Transverse colon (tissue), 4 donors: Measurements from ENCODE around the gene NDUFA12. TPM values are rescaled to one million over a fixed set of nuclear protein-coding genes. Genes with fewer than 3 reads are reported as not detected.
A peak's percentile ranks its signal among the peaks of the same experiment; 100 is the strongest.

Experiments used
- DNase-seq: peaks from one replicate; pipeline ENCODE4 v3.0.0-alpha.2; 2019
- H3K27ac ChIP-seq, 4 donors: fragments of 200-600 bp; sonication (generic); 2 replicates each; pipeline ENCODE4 v1.5.1; 2016 to 2018; ENCODE audit warnings: inconsistent platforms in 4 of 4
- H3K27me3 ChIP-seq: fragments of 200-600 bp; sonication (generic); 2 replicates; pipeline ENCODE4 v1.5.1; 2017; ENCODE audit warnings: inconsistent platforms
- H3K36me3 ChIP-seq, 4 donors: fragments of 200-600 bp; sonication (generic); 2 replicates each; pipeline ENCODE4 v1.5.1; 2017 to 2019; ENCODE audit warnings: inconsistent platforms in 4 of 4
- H3K4me1 ChIP-seq, 4 donors: fragments of 200-600 bp; sonication (generic); 2 replicates each; pipeline ENCODE4 v1.5.1; 2017 to 2020; ENCODE audit warnings: inconsistent platforms in 4 of 4
- H3K4me3 ChIP-seq, 4 donors: fragments of 200-600 bp; sonication (generic); 1 replicate in 1 of 4; 2 replicates in 3 of 4; pipeline versions ENCODE4 v1.5.1 to v1.6.1; 2017 to 2019; ENCODE audit warnings: inconsistent platforms in 4 of 4
- H3K9me3 ChIP-seq, 2 donors: fragments of 200-600 bp; sonication (generic); 2 replicates each; pipeline ENCODE4 v1.5.1; 2017 to 2019; ENCODE audit warnings: inconsistent platforms in 2 of 2
- EP300 ChIP-seq: sonication (generic); formaldehyde crosslinking; IDR thresholded peaks from one replicate; pipeline ENCODE4 v1.6.1; 2017; ENCODE audit warnings: antibody characterized with exemption, low read depth
- POLR2A ChIP-seq: fragments of 450-650 bp; IDR thresholded peaks from one replicate; pipeline ENCODE4 v1.6.1; 2016; ENCODE audit warnings: antibody characterized with exemption, mild to moderate bottlenecking, moderate library complexity
- POLR2AphosphoS5 ChIP-seq, 3 donors: sonication (generic); formaldehyde crosslinking; IDR thresholded peaks; one replicate each; pipeline ENCODE4 v1.6.1; 2016; ENCODE audit warnings: antibody characterized with exemption in 3 of 3
- WGBS, 2 donors: methylation state at CpG; one replicate each; pipeline ENCODE4 v1.1.5; 2018; ENCODE audit warnings: low coverage in 1 of 2; 5-methylcytosine and 5-hydroxymethylcytosine counted together
- in situ Hi-C, 4 donors: fragments of 200-750 bp; cut with MboI; loops; one replicate each; pipeline versions ENCODE4 v1.15.0 to v1.15.1; 2017; ENCODE audit warnings: low sequenced_read_pairs in 3 of 4, low pct_ligation_motif_present in 1 of 4, low pct_unique_long_range_greater_than_20kb in 1 of 4
- intact Hi-C: fragments of 100-400 bp; cut with DNase I; formaldehyde crosslinking; loops from one replicate; pipeline ENCODE4 v1.15.1; 2023; ENCODE audit warnings: low total_unique reads
- total RNA-seq, 4 donors: library from RNA; depleted of rRNA; stranded (reverse); fragments of >200 nt; gene quantifications; one replicate each; pipeline ENCODE4 v1.1.0, GENCODE V29; 2016
- TF ChIP-seq, protein P1 (sequence below), 5 experiments: fragments of 200-600 bp in 3 of 5; fragments of 450-650 bp in 2 of 5; sonication (generic) in 3 of 5; IDR thresholded peaks; 1 replicate in 2 of 5; 2 replicates in 3 of 5; pipeline ENCODE4 v1.5.1; 2016 to 2017; ENCODE audit warnings: antibody characterized with exemption in 5 of 5, inconsistent platforms in 3 of 5, mild to moderate bottlenecking in 2 of 5, moderate library complexity in 1 of 5

NDUFA12 gene
- 100 to 1,000 TPM in 2 of 4 donors, 1 to 10 TPM in 2; 4.4 to 155 (median 69.2) TPM for total RNA-seq

GRCh38 chr12:95003213-95003920, at the start of gene NDUFA12:
Gene NDUFA12, minus strand, starts transcription at chr12:95003697. Its CDS starts 17 bp downstream, at chr12:95003680.
- peak within 1 kb of the TSS; percentile 85 to 94 (median 89) for H3K27ac ChIP-seq
- no peaks in the 10 kb centered on the region for H3K27me3 ChIP-seq
- TF ChIP-seq POLR2AphosphoS5 (IDR thresholded peaks at IDR 0.05) (peak; percentile 84 to 89 (median 87)), POLR2A (peak; percentile 88), EP300 (no peak)
- TF ChIP-seq, protein P1, sequence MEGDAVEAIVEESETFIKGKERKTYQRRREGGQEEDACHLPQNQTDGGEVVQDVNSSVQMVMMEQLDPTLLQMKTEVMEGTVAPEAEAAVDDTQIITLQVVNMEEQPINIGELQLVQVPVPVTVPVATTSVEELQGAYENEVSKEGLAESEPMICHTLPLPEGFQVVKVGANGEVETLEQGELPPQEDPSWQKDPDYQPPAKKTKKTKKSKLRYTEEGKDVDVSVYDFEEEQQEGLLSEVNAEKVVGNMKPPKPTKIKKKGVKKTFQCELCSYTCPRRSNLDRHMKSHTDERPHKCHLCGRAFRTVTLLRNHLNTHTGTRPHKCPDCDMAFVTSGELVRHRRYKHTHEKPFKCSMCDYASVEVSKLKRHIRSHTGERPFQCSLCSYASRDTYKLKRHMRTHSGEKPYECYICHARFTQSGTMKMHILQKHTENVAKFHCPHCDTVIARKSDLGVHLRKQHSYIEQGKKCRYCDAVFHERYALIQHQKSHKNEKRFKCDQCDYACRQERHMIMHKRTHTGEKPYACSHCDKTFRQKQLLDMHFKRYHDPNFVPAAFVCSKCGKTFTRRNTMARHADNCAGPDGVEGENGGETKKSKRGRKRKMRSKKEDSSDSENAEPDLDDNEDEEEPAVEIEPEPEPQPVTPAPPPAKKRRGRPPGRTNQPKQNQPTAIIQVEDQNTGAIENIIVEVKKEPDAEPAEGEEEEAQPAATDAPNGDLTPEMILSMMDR (IDR thresholded peaks at IDR 0.05), result no peak
- H3K4me3 ChIP-seq, result peak within 1 kb of the TSS; percentile 68 to 96 (median 85)
- in situ Hi-C loops, result no loop called here
- peaks cover 7 to 13% of the 10 kb centered on the region in 2 donors for H3K9me3 ChIP-seq
- WGBS, 2 donors, result 0% methylated on average over 26 of the region's 34 CpGs; no CpG with 5 or more reads in 1 of the 2 donors
- intact Hi-C loops, result no loop called here
- peaks cover 10 to 42% (median 18%) of the 10 kb centered on the region in 4 donors for H3K4me1 ChIP-seq
- peak; percentile 95 for DNase-seq
- peaks cover 0 to 17% (median 4%) of the 10 kb centered on the region in 4 donors for H3K36me3 ChIP-seq

DNA sequence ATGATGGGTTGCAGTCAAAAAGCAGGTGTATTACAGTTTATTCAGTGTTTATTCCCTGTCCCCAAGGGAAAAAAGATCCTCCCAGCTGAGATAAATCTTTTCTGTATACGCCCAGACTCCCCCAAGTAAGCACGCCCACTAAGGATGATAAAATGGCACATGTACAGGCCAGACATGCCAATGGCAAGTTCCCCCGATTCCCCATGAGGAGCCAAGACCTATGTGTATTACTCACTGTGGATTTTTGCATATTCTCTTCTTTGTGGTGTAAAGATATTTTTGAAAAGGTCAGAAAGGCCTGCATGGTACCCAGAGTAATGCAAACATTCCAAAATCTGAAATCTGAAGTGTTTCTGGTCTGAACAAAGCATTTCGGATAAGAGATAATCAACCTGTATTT, 47.7 kb upstream of the NDUFA12 start:
- no peaks in the 10 kb centered on the region for H3K27me3 ChIP-seq
- no peak overlapping the region for H3K4me3 ChIP-seq
- intact Hi-C loops (no loop called here), in situ Hi-C loops (no loop called here)
- H3K9me3 ChIP-seq, result no peaks in the 10 kb centered on the region
- DNase-seq, result no peak
- TF ChIP-seq POLR2A (no peak), POLR2AphosphoS5 (IDR thresholded peaks at IDR 0.05) (no peak)
- TF ChIP-seq, protein P1 (IDR thresholded peaks at IDR 0.05), result no peak
- H3K36me3 ChIP-seq, result peaks cover 0 to 51% (median 22%) of the 10 kb centered on the region in 4 donors
- no peak overlapping the region for H3K27ac ChIP-seq
- WGBS, 2 donors, result 92 to 94% methylated on average over 1 to 4 of the region's 4 CpGs
- H3K4me1 ChIP-seq, result no peaks in the 10 kb centered on the region

- H3K27me3 ChIP-seq, result no peaks in the 10 kb centered on the region
- no peaks in the 10 kb centered on the region for H3K9me3 ChIP-seq
- in situ Hi-C loops, result no loop called here
- no peak for DNase-seq
- no peak overlapping the region for H3K4me3 ChIP-seq
- peaks cover 0 to 47% (median 7%) of the 10 kb centered on the region in 4 donors for H3K36me3 ChIP-seq
- no peak for TF ChIP-seq EP300
- TF ChIP-seq, protein P1 (IDR thresholded peaks at IDR 0.05), result no peak
- TF ChIP-seq POLR2AphosphoS5 (IDR thresholded peaks at IDR 0.05), result no peak
- TF ChIP-seq POLR2A, result no peak
- no peaks in the 10 kb centered on the region for H3K4me1 ChIP-seq
- no peak overlapping the region for H3K27ac ChIP-seq
- intact Hi-C loops, result no loop called here
- WGBS, 2 donors, result 80 to 86% methylated on average over 2 of the region's 2 CpGs
Measured at GRCh38 chr12:95037906-95038305, 34.4 kb upstream of the NDUFA12 start.

DNA sequence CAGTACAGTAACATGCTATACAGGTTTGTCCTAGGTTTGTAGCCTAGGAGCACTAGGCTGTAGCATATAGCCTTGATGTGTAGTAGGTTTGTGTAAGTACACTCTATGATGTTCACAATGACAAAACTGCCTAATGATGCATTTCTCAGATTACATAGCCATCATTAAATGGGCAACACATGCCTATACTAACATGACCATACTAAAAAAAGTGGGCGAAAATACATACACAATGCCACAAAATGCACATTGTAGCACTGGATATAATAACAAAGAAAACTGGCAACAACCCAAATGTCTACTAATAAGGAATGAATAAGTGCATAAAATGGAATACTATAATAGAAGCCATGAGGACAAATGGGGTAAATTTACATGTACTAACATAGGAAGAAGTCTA, 31.3 kb upstream of the NDUFA12 start:
- Histone ChIP-seq H3K9me3 (no peaks in the 10 kb centered on the region), H3K4me3 (no peak overlapping the region), H3K4me1 (no peaks in the 10 kb centered on the region), H3K27me3 (no peaks in the 10 kb centered on the region), H3K27ac (no peak overlapping the region), H3K36me3 (peaks cover 0 to 30% (median 11%) of the 10 kb centered on the region in 4 donors)
- 100% methylated on average over 1 of the region's 1 CpG for WGBS, 2 donors
- no peak for DNase-seq
- no peak for TF ChIP-seq POLR2AphosphoS5 (IDR thresholded peaks at IDR 0.05)
- no peak for TF ChIP-seq POLR2A
- TF ChIP-seq, protein P1 (IDR thresholded peaks at IDR 0.05), result no peak
- TF ChIP-seq EP300, result no peak
- intact Hi-C loops (no loop called here), in situ Hi-C loops (no loop called here)
